GM12801 (cell line): ENCODE data around the gene SPOCK2.

Experiments
- TF ChIP-seq, protein P1 (sequence below): IDR thresholded peaks from one replicate; pipeline ENCODE4 v1.5.1; 2011; ENCODE audit warnings: control low read depth; ENCODE audit not compliant: insufficient read length; ENCODE audit errors: extremely low read depth

SPOCK2 gene

GRCh38 chr10:72065439-72066025 is 22.8 kb downstream of the SPOCK2 start:
- TF ChIP-seq, protein P1, sequence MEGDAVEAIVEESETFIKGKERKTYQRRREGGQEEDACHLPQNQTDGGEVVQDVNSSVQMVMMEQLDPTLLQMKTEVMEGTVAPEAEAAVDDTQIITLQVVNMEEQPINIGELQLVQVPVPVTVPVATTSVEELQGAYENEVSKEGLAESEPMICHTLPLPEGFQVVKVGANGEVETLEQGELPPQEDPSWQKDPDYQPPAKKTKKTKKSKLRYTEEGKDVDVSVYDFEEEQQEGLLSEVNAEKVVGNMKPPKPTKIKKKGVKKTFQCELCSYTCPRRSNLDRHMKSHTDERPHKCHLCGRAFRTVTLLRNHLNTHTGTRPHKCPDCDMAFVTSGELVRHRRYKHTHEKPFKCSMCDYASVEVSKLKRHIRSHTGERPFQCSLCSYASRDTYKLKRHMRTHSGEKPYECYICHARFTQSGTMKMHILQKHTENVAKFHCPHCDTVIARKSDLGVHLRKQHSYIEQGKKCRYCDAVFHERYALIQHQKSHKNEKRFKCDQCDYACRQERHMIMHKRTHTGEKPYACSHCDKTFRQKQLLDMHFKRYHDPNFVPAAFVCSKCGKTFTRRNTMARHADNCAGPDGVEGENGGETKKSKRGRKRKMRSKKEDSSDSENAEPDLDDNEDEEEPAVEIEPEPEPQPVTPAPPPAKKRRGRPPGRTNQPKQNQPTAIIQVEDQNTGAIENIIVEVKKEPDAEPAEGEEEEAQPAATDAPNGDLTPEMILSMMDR, result no peak

DNA sequence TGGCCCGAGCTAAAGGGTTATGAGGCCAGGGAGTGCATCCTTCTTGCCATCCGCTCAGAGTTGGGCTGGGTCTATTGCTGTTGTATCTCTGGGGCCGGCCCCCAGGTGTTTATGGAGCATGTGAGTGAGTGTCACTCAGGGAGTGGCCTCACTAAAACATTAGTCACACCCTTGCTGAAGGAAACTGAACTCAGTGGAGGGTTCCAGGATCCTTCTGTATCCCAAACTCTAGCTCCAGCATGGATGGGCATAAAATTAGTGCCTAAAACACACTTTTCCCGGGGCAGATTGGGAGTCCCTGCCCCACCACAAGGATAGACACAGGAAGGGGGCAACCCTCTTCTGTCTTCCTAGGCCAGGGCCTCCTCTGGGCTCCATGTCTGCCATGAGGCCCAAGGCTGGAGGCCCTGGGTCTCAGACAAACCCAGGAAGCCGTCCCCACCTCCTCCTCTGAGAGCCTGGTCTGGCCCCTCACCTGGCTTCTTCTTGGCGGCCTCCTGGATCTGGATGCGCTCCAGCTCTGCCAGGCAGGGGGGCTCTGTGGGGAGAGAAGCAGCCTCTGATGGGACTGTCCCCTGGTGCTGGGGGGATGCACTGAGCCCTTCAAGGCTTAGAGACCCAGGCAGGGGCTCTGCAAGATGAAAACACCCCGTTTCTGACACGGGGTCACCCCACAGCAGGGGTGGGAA is 24.5 kb downstream of the SPOCK2 start:
- TF ChIP-seq, protein P1, result no peak

DNA sequence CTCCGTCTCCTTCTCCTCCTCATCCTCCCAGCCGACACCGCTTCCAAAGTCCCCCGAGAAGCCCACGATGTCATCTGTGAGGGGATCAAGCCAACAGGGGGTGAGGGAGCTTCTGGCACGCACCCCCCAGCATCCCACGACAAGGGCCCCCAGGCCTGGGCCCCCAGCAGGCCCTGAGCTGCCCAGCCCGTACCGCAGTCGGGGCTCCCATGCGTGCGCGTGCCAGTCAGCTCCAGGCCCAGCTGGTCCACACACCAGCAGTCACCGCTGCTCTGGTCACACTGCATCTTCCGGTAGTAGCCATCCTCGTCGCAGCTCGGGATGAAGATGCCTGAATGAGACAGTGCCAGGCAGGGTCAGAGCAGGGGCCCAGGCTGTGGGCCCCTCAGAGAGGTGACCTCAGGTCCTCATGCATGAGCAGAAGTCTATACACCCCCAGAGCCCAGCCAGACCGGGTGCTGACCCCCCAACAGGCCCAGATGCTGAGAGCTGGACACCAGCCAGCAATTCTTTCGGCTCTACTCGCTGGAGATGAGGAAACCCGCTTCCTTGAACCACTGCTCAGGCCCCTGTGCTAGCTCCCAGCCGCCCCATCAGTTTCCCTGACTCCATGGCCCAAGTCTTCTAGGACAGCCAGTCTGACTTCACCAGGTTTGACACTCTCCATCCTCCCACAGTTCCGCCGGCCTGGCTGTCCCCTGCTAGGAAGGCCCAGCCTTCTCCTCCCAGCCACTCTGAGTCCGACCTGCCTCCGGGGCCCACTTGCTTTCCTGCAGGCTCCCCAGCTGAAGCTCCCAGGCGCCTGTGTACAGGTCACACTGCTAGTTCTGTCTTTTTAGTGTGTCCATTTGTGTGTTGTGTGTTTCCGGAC is 25.3 kb downstream of the SPOCK2 start:
- TF ChIP-seq, protein P1, result no peak

DNA sequence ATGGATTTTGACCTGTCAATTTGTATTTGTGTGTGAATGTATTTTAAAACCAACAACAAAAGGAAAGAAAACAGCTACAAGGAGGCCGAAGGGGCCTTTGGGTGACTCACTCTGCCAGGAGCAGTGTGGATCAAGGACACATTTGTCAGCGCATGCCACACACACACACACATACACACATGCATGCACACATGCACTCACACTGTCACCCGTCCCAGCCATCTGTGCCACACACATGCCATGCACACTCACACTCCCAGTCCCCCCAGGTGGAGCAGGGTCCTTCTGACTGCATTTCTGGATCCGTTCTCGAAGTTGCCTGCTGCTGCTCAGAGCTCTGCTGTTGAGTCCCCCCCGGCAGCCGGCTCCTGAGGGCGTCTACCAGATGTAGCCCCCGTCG is 26.0 kb downstream of the SPOCK2 start:
- TF ChIP-seq, protein P1, result no peak

- TF ChIP-seq, protein P1, result no peak
These were observed 26.4 kb downstream of the SPOCK2 start for GRCh38 chr10:72061930-72062329.

DNA sequence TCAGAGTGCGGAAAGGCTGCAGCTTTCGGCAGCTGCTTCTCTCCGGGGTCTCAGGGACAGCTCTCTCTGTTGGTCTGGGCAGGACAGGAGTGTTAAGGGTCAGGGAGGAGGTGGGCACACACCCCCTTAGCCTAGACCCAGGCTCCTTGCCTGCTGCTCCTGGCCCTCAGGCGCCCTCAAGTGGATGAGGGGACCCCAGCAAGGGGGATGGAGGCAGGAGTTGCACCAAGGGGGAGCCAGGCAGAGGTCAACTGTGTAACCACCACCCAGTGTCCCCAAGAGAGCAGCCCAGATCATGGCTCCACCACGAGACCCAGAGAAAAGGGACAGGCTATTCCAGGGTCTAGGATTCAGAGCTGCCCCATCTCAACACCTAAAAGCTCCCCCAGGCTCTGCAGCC is 26.9 kb downstream of the SPOCK2 start:
- TF ChIP-seq, protein P1, result no peak
